NCI-H345 (cell line): ENCODE data around the gene LEFTY2.
"Not testable (repeated sequence)": the region's sequence is repeated elsewhere in the genome, so short reads cannot be mapped to it uniquely, and the experiment has no call there.

ENCODE experiments used
- DNase-seq: peaks from one replicate; lab custom pipeline; 2025; lab: John Stamatoyannopoulos, UW

The LEFTY2 gene

GRCh38 chr1:225953315-225953714, 12.3 kb upstream of the LEFTY2 start:
- DNase-seq, result no peak

GRCh38 chr1:225950905-225951497, 10.0 kb upstream of the LEFTY2 start:
- no peak for DNase-seq

GRCh38 chr1:225949041-225949440, 8.0 kb upstream of the LEFTY2 start:
- DNase-seq, result no peak

- no peak for DNase-seq
Observed at GRCh38 chr1:225946803-225947202, 5.8 kb upstream of the LEFTY2 start.

- no peak for DNase-seq
Observed at GRCh38 chr1:225946082-225946620, 5.1 kb upstream of the LEFTY2 start.

- DNase-seq, result no peak
Observed at GRCh38 chr1:225945564-225945963, 4.5 kb upstream of the LEFTY2 start.

- no peak for DNase-seq
Observed at GRCh38 chr1:225944951-225945350, 3.9 kb upstream of the LEFTY2 start.

- DNase-seq, result no peak
Observed at GRCh38 chr1:225944387-225944786, 3.4 kb upstream of the LEFTY2 start.

GRCh38 chr1:225943582-225943981, 2.6 kb upstream of the LEFTY2 start:
- no peak for DNase-seq

- DNase-seq, result no peak
Observed at GRCh38 chr1:225942574-225942973, 1.6 kb upstream of the LEFTY2 start.

- no peak for DNase-seq
Observed at GRCh38 chr1:225941942-225942222, 862 bp upstream of the LEFTY2 start.

GRCh38 chr1:225940385-225941151, 452 bp downstream of the LEFTY2 start:
- DNase-seq, result no peak

GRCh38 chr1:225939939-225940310, 1.1 kb downstream of the LEFTY2 start:
- DNase-seq, result not testable (repeated sequence)

- DNase-seq, result not testable (repeated sequence)
Observed at GRCh38 chr1:225939097-225939938, 1.7 kb downstream of the LEFTY2 start.

GRCh38 chr1:225937048-225937968, 3.7 kb downstream of the LEFTY2 start:
- DNase-seq, result no peak

GRCh38 chr1:225936523-225936922, 4.5 kb downstream of the LEFTY2 start:
- DNase-seq, result no peak

GRCh38 chr1:225936086-225936485, 4.9 kb downstream of the LEFTY2 start:
- DNase-seq, result not testable (repeated sequence)

GRCh38 chr1:225934711-225935110, 6.3 kb downstream of the LEFTY2 start:
- DNase-seq, result no peak

- no peak for DNase-seq
Observed at GRCh38 chr1:225933072-225933471, 7.9 kb downstream of the LEFTY2 start.

GRCh38 chr1:225931270-225932136, 9.5 kb downstream of the LEFTY2 start:
- DNase-seq, result no peak

- DNase-seq, result no peak
Observed at GRCh38 chr1:225930566-225930965, 10.5 kb downstream of the LEFTY2 start.
